Measurements from ENCODE around the gene ABI2. TPM values are rescaled to one million over a fixed set of nuclear protein-coding genes. Genes with fewer than 3 reads are reported as not detected.
"Not testable (repeated sequence)": the region's sequence is repeated elsewhere in the genome, so short reads cannot be mapped to it uniquely, and the experiment has no call there.

ABI2 gene
- total RNA-seq, 1 donor from 2014 or later = 4.7 TPM

DNA sequence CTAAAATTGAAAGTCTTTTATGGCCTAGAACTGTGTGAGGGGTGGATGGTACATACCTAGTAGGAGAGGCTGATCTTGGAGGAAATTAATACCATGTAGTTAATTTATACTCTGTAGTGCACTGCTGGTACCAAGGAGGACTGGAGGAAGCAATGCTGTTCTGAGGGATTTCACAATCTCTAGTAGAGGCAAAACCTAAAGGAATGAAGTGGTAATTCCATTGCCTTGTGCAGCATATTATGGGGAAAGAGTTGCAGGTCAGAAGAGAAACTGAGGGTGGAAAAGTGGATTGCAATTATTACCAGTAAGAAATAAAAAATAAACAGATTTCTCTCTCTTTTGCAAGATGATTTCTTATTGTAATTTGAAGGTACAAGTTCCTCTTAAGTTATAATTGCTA is 2.2 kb downstream of the ABI2 start:
- Histone ChIP-seq H3K4me3 (ENCODE audit: low read depth, low read length) (no peak overlapping the region), H3K27me3 (ENCODE audit: control insufficient read depth, insufficient read depth, low read length) (no peaks in the 10 kb centered on the region), H3K36me3 (ENCODE audit: control insufficient read depth, insufficient read depth, low read length) (no peaks in the 10 kb centered on the region)
- DNase-seq (ENCODE audit: low read depth) (no peak), FAIRE-seq (no peak)
- TF ChIP-seq, protein P1, sequence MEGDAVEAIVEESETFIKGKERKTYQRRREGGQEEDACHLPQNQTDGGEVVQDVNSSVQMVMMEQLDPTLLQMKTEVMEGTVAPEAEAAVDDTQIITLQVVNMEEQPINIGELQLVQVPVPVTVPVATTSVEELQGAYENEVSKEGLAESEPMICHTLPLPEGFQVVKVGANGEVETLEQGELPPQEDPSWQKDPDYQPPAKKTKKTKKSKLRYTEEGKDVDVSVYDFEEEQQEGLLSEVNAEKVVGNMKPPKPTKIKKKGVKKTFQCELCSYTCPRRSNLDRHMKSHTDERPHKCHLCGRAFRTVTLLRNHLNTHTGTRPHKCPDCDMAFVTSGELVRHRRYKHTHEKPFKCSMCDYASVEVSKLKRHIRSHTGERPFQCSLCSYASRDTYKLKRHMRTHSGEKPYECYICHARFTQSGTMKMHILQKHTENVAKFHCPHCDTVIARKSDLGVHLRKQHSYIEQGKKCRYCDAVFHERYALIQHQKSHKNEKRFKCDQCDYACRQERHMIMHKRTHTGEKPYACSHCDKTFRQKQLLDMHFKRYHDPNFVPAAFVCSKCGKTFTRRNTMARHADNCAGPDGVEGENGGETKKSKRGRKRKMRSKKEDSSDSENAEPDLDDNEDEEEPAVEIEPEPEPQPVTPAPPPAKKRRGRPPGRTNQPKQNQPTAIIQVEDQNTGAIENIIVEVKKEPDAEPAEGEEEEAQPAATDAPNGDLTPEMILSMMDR (IDR thresholded peaks at IDR 0.05; ENCODE audit: insufficient read depth, low read length, severe bottlenecking) = no peak

DNA sequence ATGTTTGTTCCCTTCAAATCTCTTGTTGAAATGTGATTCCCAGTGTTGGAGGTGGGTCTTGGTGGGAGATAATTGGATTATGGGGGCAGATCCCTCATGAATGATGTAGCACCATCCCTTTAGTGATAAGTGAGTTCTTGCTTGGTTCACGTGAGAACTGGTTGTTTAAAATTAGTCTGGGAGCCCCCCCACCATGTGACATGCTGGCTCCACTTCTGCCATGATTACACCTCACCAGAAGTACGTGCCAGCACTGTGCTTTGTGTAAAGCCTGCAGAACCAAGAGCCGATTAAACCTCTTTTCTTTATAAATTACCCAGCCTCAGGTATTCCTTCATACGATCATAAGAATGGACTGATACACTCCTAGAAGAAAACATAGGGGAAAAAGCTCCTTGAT is 10.1 kb downstream of the ABI2 start:
- TF ChIP-seq, protein P1 (IDR thresholded peaks at IDR 0.05; ENCODE audit: insufficient read depth, low read length, severe bottlenecking) = no peak
- Histone ChIP-seq H3K27me3 (ENCODE audit: control insufficient read depth, insufficient read depth, low read length) (no peaks in the 10 kb centered on the region), H3K36me3 (ENCODE audit: control insufficient read depth, insufficient read depth, low read length) (no peaks in the 10 kb centered on the region), H3K4me3 (ENCODE audit: low read depth, low read length) (no peak overlapping the region)
- DNase-seq (ENCODE audit: low read depth) = no peak
- no peak for FAIRE-seq

DNA sequence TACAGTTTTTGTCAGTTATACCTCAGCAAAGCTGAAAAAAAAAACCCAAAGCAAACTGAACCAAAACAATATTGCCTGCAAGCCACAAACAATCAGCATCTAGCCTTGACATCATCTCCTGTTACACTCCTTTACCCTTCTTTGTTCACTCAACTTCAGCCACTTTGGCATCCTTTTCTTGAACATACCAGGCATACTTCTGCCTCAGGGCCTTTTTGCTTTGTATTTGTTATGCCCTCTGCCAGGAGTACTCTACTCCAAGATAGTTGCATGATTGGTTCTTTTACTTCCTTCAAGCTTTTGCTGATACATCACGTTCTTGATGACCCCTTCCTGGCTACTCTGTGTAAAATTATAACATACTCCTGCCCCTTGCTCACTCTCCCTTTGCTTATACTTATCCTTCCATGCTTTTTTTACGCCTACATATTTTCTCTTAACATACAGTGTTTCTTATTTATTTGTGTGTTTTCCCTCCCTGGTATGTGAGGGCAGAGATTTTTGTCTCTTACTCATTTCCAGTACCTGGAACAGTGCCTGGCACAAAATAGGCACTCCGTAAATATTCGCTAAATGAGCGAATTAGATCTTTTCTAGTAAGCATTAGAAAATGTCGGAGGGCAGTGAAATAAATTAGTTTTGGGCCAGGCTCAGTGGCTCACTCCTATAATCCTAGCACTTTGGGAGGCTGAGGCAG is 12.7 kb downstream of the ABI2 start:
- FAIRE-seq = no peak

DNA sequence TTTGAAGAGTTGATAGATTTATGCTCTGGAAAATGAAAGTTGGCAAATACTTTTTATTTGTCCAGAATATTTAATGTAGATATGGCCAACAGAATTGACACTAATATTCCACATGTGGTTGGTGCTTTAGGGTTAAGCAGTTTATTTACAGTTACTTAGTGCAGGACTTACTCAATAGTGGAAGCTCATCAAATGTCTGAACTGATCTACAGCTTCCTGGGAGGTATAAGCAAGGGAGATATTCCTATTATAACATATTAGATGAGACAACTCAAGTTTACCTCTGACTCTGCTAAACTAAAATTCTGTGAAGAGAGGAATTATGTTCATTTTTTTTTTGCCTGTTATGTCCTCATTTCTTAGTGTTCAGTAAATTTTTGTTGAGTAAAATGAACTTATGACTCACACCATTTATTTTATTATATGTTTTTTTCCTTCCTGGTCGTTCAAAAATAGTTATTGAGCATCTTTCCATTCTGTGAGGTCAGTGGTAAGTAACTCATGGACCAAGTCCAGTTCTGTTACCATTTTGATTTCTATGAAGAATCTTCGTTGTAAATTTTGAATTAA is 13.6 kb downstream of the ABI2 start:
- no peaks in the 10 kb centered on the region for H3K27me3 ChIP-seq (ENCODE audit: control insufficient read depth, insufficient read depth, low read length)
- TF ChIP-seq, protein P1 (IDR thresholded peaks at IDR 0.05; ENCODE audit: insufficient read depth, low read length, severe bottlenecking) = no peak
- DNase-seq (ENCODE audit: low read depth) (no peak), FAIRE-seq (no peak)
- H3K4me3 ChIP-seq (ENCODE audit: low read depth, low read length) = no peak overlapping the region
- H3K36me3 ChIP-seq (ENCODE audit: control insufficient read depth, insufficient read depth, low read length) = no peaks in the 10 kb centered on the region

More for the DNA sequence above, 12.7 kb downstream of the ABI2 start:
- H3K36me3 ChIP-seq (ENCODE audit: control insufficient read depth, insufficient read depth, low read length) = no peaks in the 10 kb centered on the region
- H3K27me3 ChIP-seq (ENCODE audit: control insufficient read depth, insufficient read depth, low read length) = no peaks in the 10 kb centered on the region
- peak; percentile 73 for DNase-seq (ENCODE audit: low read depth)
- no peak overlapping the region for H3K4me3 ChIP-seq (ENCODE audit: low read depth, low read length)
- TF ChIP-seq, protein P1 (IDR thresholded peaks at IDR 0.05; ENCODE audit: insufficient read depth, low read length, severe bottlenecking) = no peak

DNA sequence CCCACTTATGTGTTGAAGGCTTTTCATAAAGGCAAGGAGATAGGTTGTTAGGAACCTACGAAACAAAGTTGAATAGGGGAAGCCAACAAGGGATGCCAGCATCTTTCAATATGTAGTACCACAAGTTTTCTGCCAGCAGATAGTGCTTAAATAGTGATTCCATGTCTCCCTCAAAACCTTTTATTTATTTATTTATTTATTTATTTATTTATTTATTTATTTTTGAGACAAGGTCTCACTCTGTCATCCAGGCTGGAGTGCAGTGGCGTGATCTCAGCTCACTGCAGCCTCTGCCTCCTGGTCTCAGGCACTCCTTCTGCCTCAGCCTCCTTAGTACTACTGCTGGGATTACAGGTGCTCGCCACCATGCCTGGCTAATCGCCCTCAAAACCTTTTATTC is 14.2 kb downstream of the ABI2 start:
- H3K27me3 ChIP-seq (ENCODE audit: control insufficient read depth, insufficient read depth, low read length); FAIRE-seq; H3K36me3 ChIP-seq (ENCODE audit: control insufficient read depth, insufficient read depth, low read length); DNase-seq (ENCODE audit: low read depth); H3K4me3 ChIP-seq (ENCODE audit: low read depth, low read length): not testable (repeated sequence)

DNA sequence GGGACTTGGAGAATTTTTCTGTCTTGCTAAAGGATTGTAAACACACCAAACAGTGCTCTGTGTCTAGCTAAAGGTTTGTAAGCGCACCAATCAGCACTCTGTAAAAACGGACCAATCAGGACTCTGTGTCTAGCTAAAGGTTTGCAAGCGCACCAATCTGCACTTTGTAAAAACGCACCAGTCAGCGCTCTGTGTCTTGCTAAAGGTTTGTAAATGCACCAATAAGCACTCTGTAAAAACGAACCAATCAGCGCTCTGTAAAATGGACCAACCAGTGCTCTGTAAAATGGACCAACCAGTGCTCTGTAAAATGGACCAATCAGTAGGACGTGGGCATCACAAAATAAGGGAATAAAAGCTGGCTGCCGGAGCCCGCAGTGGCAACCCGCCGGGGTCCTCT is 16.5 kb downstream of the ABI2 start:
- Histone ChIP-seq H3K36me3 (ENCODE audit: control insufficient read depth, insufficient read depth, low read length) (no peaks in the 10 kb centered on the region), H3K27me3 (ENCODE audit: control insufficient read depth, insufficient read depth, low read length) (no peaks in the 10 kb centered on the region), H3K4me3 (ENCODE audit: low read depth, low read length) (no peak overlapping the region)
- DNase-seq (ENCODE audit: low read depth) = no peak
- TF ChIP-seq, protein P1 (IDR thresholded peaks at IDR 0.05; ENCODE audit: insufficient read depth, low read length, severe bottlenecking) = no peak
- no peak for FAIRE-seq
